DMS153 treated with DMSO at 0.1 percent for 48 hours (cell line): ENCODE results near the gene NKX3-2.

ENCODE experiments used
- DNase-seq: peaks from one replicate; lab custom pipeline; 2025; ENCODE audit not compliant: unreplicated experiment; lab: John Stamatoyannopoulos, UW

NKX3-2 gene

GRCh38 chr4:13534344-13535063 lies 9.8 kb downstream of the NKX3-2 start:
- DNase-seq = no peak

- DNase-seq = no peak
Measured at GRCh38 chr4:13533670-13534343, 10.5 kb downstream of the NKX3-2 start.

- DNase-seq = no peak
Measured at GRCh38 chr4:13531625-13531998, 12.7 kb downstream of the NKX3-2 start.

- DNase-seq = no peak
Measured at GRCh38 chr4:13530823-13531624, 13.3 kb downstream of the NKX3-2 start.

- DNase-seq = no peak
Measured at GRCh38 chr4:13529128-13529919, 15.0 kb downstream of the NKX3-2 start.

GRCh38 chr4:13528821-13529127 lies 15.5 kb downstream of the NKX3-2 start:
- DNase-seq = no peak

- no peak for DNase-seq
Measured at GRCh38 chr4:13527981-13528820, 16.1 kb downstream of the NKX3-2 start.

DNA sequence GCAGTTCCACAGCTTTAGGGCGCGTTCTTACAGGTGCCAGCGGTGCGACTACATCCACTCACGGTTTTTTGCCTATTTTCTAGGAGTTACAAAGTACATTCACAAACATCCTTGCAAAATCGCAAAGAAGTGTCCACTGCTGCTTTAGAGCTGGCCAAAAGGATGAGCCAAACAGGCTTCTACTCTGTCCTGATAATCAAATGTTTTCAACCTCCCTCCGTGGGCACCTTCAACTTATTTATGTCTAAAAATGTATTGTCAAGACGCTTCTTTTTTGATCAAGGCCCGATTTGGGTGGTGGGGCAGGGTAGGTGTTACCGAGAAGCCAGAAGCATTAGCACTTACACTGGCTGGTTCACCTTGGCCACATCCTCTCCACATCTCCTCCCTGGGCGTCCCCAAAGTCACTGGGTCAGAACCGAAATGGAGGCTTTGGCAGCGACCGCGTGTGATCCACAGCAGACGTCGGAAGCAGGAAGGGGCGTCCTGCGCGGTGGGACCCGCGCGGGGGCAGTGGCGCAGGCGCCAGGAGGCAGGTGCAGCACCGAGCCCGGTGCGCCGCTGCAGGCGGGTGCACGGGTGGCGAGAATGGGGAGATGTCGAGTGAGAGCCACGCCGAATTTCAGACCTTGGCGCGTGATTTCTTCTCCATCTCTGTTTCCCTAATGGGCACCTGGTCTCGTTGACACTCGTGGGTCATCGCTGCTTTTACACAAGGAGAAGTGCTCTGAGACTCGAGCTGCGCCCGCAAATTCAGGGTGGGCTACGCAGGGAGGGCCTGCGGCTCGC lies 16.9 kb downstream of the NKX3-2 start:
- DNase-seq = no peak

- no peak for DNase-seq
Measured at GRCh38 chr4:13526658-13527057, 17.6 kb downstream of the NKX3-2 start.

DNA sequence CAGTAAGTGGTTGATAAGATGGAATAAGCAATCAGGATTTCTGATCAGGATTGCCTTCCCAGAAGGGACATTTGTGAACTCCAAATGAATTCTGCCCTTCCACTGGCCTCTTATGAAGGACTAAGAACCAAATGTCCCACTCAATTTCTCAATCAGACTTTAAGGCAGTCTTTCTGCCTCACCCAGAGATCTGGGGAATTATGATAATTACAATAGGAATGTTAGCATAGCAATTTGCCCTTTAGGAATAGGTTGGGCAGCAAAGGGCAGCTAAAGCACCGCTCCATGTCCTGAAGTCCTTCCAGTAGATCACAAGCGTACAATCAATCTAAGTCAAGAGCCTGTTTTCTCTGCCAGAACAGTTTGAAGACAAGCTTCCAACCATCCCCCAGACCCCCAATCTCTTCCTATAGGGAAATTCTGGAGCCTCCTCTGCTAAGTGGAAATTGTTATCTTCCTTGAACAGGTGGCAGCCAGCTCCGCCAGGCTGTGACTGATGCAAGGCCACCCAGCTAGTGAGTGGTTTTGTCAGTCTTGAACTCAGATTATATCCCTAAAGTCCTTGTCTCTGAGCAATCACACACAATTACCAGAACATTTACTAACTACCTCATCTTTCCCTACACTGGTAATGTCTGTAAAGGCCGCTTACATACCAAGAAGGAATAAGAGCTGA lies 18.6 kb downstream of the NKX3-2 start:
- no peak for DNase-seq

DNA sequence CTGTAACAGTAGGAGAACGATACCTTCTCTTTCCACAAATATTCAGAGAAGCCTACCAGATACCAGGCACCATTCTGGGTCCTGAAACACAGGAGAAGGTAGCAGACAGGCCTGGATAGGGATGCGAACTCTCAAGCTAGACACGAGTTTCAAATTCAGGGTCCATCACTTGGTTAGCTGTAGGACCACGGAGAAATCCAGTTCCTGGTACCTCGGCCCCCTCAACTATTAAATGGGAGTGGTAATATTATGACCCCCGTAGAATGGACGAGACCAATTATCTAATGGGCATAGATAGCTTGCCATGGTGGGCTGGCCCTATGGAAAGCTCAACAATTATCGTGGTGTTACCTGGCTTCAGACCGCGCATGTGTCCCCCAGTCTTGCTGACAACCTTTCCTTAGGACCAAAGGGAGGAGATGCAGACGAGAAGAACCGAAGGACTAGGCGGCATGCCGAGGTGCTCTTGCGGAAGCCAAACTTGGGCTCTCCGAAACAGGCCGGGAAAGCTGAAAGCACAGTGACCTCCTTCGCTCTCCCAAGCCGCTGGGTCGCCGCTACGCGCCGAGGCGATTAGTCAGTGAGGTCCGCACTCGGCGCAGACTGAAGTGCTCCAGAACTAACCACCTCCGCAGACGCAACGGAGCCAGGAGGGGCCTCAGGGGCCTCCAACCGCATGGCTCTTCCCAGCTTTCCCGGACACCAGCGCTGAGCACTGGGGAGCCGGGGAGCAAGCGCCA lies 19.6 kb downstream of the NKX3-2 start:
- no peak for DNase-seq

GRCh38 chr4:13523591-13524503 lies 20.5 kb downstream of the NKX3-2 start:
- no peak for DNase-seq

- no peak for DNase-seq
Measured at GRCh38 chr4:13523105-13523477, 21.2 kb downstream of the NKX3-2 start.

DNA sequence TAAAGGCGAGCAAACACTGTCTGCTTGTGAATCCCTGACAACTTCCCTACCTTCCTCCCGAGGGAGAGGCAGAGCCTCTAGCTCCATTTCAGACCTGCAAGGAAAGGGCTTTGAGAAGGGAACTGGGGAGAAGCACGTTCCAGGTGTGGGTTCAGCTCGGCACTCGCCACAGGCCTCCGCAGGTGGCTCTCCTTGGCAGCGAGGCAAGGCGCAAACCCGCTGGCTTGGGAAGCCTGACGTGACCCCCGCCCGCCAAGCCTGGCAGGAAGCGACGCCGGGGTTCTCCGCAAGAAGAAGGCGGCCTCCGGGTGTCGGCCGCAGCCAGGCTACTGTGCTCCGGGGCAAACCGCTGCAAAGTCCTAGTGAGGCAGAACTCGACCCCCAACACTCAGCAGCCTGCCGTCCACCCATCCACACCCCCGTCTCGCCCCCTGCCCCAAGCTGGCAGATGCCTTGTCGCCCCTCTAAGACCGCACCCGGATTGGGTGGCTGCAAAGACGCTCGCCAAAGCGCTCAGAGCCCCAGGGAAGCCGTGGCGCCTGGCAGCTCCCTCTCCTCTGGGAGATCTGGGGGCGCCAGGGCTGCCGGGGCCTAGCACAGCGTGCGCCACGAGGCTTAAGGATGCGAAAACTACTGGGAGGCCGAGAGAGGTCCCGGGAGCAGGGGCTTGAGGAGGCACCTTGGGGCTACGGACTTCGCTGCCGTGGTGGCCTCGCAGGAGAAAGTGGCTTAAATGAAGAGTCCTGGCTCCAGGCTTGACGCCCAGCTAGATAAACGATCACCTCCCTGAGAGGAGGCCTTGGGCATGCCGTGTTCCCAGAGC lies 21.8 kb downstream of the NKX3-2 start:
- DNase-seq = no peak

DNA sequence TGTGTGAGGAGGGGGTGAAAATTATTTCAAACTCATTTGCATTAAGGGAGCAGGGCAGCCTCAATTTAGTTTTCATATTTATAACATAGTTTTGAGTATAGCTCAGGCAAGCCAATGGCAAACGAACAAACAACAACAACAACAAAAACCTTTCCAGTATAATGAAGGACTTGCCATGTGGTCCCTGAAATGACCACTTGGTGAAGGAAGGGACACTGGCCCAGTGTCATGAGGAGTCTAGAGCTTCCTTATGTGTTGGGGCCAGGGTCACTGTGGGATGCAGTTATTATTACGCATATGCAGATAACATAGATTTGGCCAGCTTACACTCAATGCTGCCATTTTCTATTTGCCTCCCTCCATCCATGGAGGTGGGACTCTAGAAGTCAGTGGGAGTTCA lies 23.3 kb downstream of the NKX3-2 start:
- DNase-seq = no peak

DNA sequence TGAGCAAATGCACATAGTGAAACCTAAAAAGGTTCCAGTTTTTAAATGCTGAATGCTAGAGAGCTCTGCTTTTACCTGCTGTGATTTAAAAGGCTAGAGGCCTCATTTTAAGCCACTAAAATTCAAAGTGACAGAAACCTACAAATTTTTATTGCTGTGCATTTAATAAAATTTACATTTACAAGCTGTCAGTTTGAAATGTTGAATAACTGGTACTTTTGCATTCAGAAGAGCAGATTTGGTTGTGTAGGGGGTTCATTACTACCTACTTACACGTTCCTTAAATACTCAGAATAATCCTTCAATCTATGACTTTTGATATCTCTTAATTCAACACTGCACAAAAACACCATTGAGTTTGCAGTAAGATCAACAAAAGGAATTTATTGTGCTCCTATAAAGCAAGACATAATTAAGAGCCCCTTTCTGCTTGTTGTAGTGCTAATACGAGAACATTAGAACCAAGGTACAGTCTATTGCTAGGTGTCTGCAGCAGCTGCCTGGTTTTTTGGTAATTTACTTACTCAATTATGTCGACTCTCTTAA lies 27.9 kb downstream of the NKX3-2 start:
- no peak for DNase-seq
